Thoracic aorta (tissue), 2 donors: Measurements from ENCODE around the gene ADI1. TPM values are rescaled to one million over a fixed set of nuclear protein-coding genes. Genes with fewer than 3 reads are reported as not detected.

Experiments used
- ATAC-seq: fragments of 150-250 bp; one replicate; pipeline ENCODE4 v1.8.0; 2017; ENCODE audit warnings: low read depth; ENCODE audit not compliant: insufficient number of reproducible peaks, low FRiP score
- DNase-seq: peaks from one replicate; pipeline ENCODE4 v3.0.0-alpha.2; 2020; ENCODE audit warnings: low spot score
- H3K27ac ChIP-seq, 2 donors: fragments of 200-600 bp; sonication (generic); 1 replicate in 1 of 2; 2 replicates in 1 of 2; pipeline ENCODE4 v1.5.1; 2016; ENCODE audit warnings: mild to moderate bottlenecking in 2 of 2, moderate library complexity in 2 of 2
- H3K27me3 ChIP-seq: fragments of 200-600 bp; sonication (generic); replicated peaks from 2 replicates; pipeline ENCODE4 v1.6.0; 2016; ENCODE audit warnings: mild to moderate bottlenecking; ENCODE audit not compliant: insufficient read depth
- H3K36me3 ChIP-seq: fragments of 200-600 bp; sonication (generic); one replicate; pipeline ENCODE4 v1.5.1; 2016
- H3K4me1 ChIP-seq, 2 donors: fragments of 200-600 bp; sonication (generic); 1 replicate in 1 of 2; 2 replicates in 1 of 2; pipeline versions ENCODE4 v1.5.1 to v1.6.0; 2016; ENCODE audit warnings: low read depth in 2 of 2, mild to moderate bottlenecking in 1 of 2; ENCODE audit not compliant: control insufficient read depth in 1 of 2
- H3K4me3 ChIP-seq: fragments of 200-600 bp; sonication (generic); 2 replicates; pipeline ENCODE4 v1.5.1; 2016; ENCODE audit warnings: mild to moderate bottlenecking
- H3K9me3 ChIP-seq: fragments of 200-600 bp; sonication (generic); 2 replicates; pipeline ENCODE4 v1.5.1; 2016
- CTCF ChIP-seq: fragments of 200-600 bp; sonication (generic); IDR thresholded peaks from one replicate; pipeline ENCODE4 v1.5.1; 2019; ENCODE audit warnings: antibody characterized with exemption
- total RNA-seq, 2 donors: library from RNA; depleted of rRNA; stranded (reverse); fragments of >200 nt; gene quantifications; one replicate each; pipeline versions ENCODE4 v1.1.0 to v1.2.3, GENCODE V29; 2016

Gene ADI1
- total RNA-seq, 2 donors from 2014 or later, result 120 to 126 TPM

GRCh38 chr2:3468296-3468988 is 50.9 kb downstream of the ADI1 start:
- Histone ChIP-seq H3K36me3 (no peaks in the 10 kb centered on the region), H3K27me3 (no peaks in the 10 kb centered on the region), H3K4me3 (no peak overlapping the region), H3K9me3 (no peaks in the 10 kb centered on the region), H3K4me1 (peaks cover 32 to 71% of the 10 kb centered on the region in 2 donors), H3K27ac (peak overlapping the region; percentile 91 to 97)
- TF ChIP-seq CTCF, result no peak
- no peak for DNase-seq
- ATAC-seq, result no peak

GRCh38 chr2:3467654-3468053 is 51.7 kb downstream of the ADI1 start:
- no peak for TF ChIP-seq CTCF
- H3K4me3 ChIP-seq, result no peak overlapping the region
- H3K27ac ChIP-seq, result peak overlapping the region; percentile 91 to 97
- H3K27me3 ChIP-seq, result no peaks in the 10 kb centered on the region
- ATAC-seq (no peak), DNase-seq (no peak)
- H3K9me3 ChIP-seq, result no peaks in the 10 kb centered on the region
- peaks cover 32 to 71% of the 10 kb centered on the region in 2 donors for H3K4me1 ChIP-seq
- H3K36me3 ChIP-seq, result no peaks in the 10 kb centered on the region

- no peaks in the 10 kb centered on the region for H3K27me3 ChIP-seq
- DNase-seq (no peak), ATAC-seq (no peak)
- no peak for TF ChIP-seq CTCF
- no peaks in the 10 kb centered on the region for H3K36me3 ChIP-seq
- no peaks in the 10 kb centered on the region for H3K9me3 ChIP-seq
- H3K4me1 ChIP-seq, result peaks cover 32 to 70% of the 10 kb centered on the region in 2 donors
- H3K4me3 ChIP-seq, result no peak overlapping the region
- peak overlapping the region; percentile 91 to 97 for H3K27ac ChIP-seq
Measured at GRCh38 chr2:3466966-3467365, 52.4 kb downstream of the ADI1 start.

- no peaks in the 10 kb centered on the region for H3K9me3 ChIP-seq
- no peak for ATAC-seq
- H3K36me3 ChIP-seq, result no peaks in the 10 kb centered on the region
- TF ChIP-seq CTCF, result no peak
- peak overlapping the region; percentile 91 to 97 for H3K27ac ChIP-seq
- peaks cover 28 to 70% of the 10 kb centered on the region in 2 donors for H3K4me1 ChIP-seq
- H3K27me3 ChIP-seq, result no peaks in the 10 kb centered on the region
- H3K4me3 ChIP-seq, result no peak overlapping the region
- no peak for DNase-seq
Measured at GRCh38 chr2:3466482-3466863, 52.9 kb downstream of the ADI1 start.

GRCh38 chr2:3465844-3466481 is 53.4 kb downstream of the ADI1 start:
- Histone ChIP-seq H3K27ac (peak overlapping the region; percentile 91 to 97), H3K27me3 (no peaks in the 10 kb centered on the region), H3K4me3 (no peak overlapping the region), H3K36me3 (no peaks in the 10 kb centered on the region), H3K9me3 (no peaks in the 10 kb centered on the region), H3K4me1 (peaks cover 23 to 68% of the 10 kb centered on the region in 2 donors)
- no peak for TF ChIP-seq CTCF
- no peak for DNase-seq
- peak; percentile 59 for ATAC-seq
